H1 (cell line): ENCODE results near the gene MPND. TPM values are rescaled to one million over a fixed set of nuclear protein-coding genes. Genes with fewer than 3 reads are reported as not detected.
"Not testable (repeated sequence)": the region's sequence is repeated elsewhere in the genome, so short reads cannot be mapped to it uniquely, and the experiment has no call there.

Experiments
- CTCF ChIA-PET: fragments of 300-600 bp; sonication (Branson Sonifier 250); formaldehyde crosslinking; loops from one replicate; lab custom pipeline; 2021; ENCODE audit not compliant: partially characterized antibody; lab: Charles Lee
- POLR2A ChIA-PET: fragments of 300-600 bp; sonication (Branson Sonifier 250); formaldehyde crosslinking; loops from one replicate; lab custom pipeline; 2021; ENCODE audit warnings: inconsistent platforms; ENCODE audit not compliant: partially characterized antibody; lab: Charles Lee
- DNase-seq, 2 experiments: peaks; one replicate each; pipeline versions ENCODE4 v3.0.0 to v3.0.0-alpha.2; 2010 to 2022; ENCODE audit warnings: low spot score in 2 of 2, low read depth in 1 of 2, mixed read lengths in 1 of 2
- FAIRE-seq: peaks from 2 replicates; lab custom pipeline; 2011; peaks lifted over from hg19 to GRCh38; lab: Jason Lieb, UNC
- H2AFZ ChIP-seq: 2 replicates; pipeline ENCODE4 v1.8.1; 2012; ENCODE audit warnings: low read length, inconsistent platforms
- H2AK5ac ChIP-seq: 2 replicates; pipeline ENCODE4 v1.6.1; 2013; ENCODE audit warnings: low read depth, low read length
- H2BK120ac ChIP-seq: replicated peaks from 2 replicates; pipeline ENCODE3; 2013; ENCODE audit warnings: low read depth, low read length, inconsistent platforms
- H2BK12ac ChIP-seq: 2 replicates; pipeline ENCODE4 v1.6.1; 2013; ENCODE audit warnings: low read depth, low read length
- H2BK15ac ChIP-seq: 2 replicates; pipeline ENCODE4 v1.6.1; 2013; ENCODE audit warnings: low read length
- H2BK20ac ChIP-seq: 2 replicates; pipeline ENCODE4 v1.6.1; 2013; ENCODE audit warnings: low read length
- H2BK5ac ChIP-seq: 2 replicates; pipeline ENCODE4 v1.6.1; 2013; ENCODE audit warnings: low read depth, low read length
- H3K14ac ChIP-seq: 2 replicates; pipeline ENCODE4 v1.6.1; 2013; ENCODE audit warnings: inconsistent platforms; ENCODE audit not compliant: insufficient read length
- H3K18ac ChIP-seq: 2 replicates; pipeline ENCODE4 v1.6.1; 2013; ENCODE audit warnings: low read length; ENCODE audit errors: extremely low read depth
- H3K23ac ChIP-seq: 2 replicates; pipeline ENCODE4 v1.6.1; 2013; ENCODE audit warnings: inconsistent platforms; ENCODE audit not compliant: insufficient read length
- H3K23me2 ChIP-seq: 2 replicates; pipeline ENCODE4 v1.6.1; 2013; ENCODE audit warnings: low read depth, low read length
- H3K27ac ChIP-seq: 2 replicates; pipeline ENCODE4 v1.6.1; 2011; ENCODE audit warnings: low read depth, low read length, inconsistent platforms
- H3K27me3 ChIP-seq, 4 experiments: replicated peaks in 1 of 4; 1 replicate in 1 of 4; 2 replicates in 3 of 4; pipeline versions ENCODE4 v1.6.1 to v1.8.1; 2011 to 2013; ENCODE audit warnings: low read length in 3 of 4, mild to moderate bottlenecking in 3 of 4, inconsistent platforms in 2 of 4, mixed read lengths in 2 of 4, moderate library complexity in 1 of 4; ENCODE audit not compliant: control insufficient read depth in 3 of 4, insufficient read depth in 3 of 4; ENCODE audit errors: extremely low read depth in 1 of 4
- H3K36me3 ChIP-seq, 4 experiments: 2 replicates each; pipeline versions ENCODE4 v1.6.1 to v1.8.1; 2011 to 2013; ENCODE audit warnings: mild to moderate bottlenecking in 4 of 4, low read length in 3 of 4, moderate library complexity in 2 of 4, control low read depth in 1 of 4, inconsistent platforms in 1 of 4; ENCODE audit not compliant: insufficient read depth in 4 of 4, control insufficient read depth in 2 of 4
- H3K4ac ChIP-seq: replicated peaks from 2 replicates; pipeline ENCODE3; 2013; ENCODE audit warnings: low read length, low read depth, mixed read lengths, inconsistent platforms; ENCODE audit not compliant: insufficient read length
- H3K4me1 ChIP-seq, 4 experiments: replicated peaks in 1 of 4; 1 replicate in 1 of 4; 2 replicates in 3 of 4; pipeline versions ENCODE4 v1.6.1 to v1.8.1; 2011 to 2013; ENCODE audit warnings: low read length in 3 of 4, inconsistent platforms in 2 of 4, mixed read lengths in 1 of 4; ENCODE audit not compliant: insufficient read depth in 4 of 4, control insufficient read depth in 3 of 4
- H3K4me2 ChIP-seq, 2 experiments: 2 replicates each; pipeline versions ENCODE4 v1.6.1 to v1.8.1; 2011 to 2013; ENCODE audit warnings: low read depth in 2 of 2, low read length in 2 of 2, control low read depth in 1 of 2, inconsistent platforms in 1 of 2, mild to moderate bottlenecking in 1 of 2; ENCODE audit not compliant: insufficient read depth in 1 of 2
- H3K4me3 ChIP-seq, 4 experiments: fragments of 200-600, 300-600 bp in 1 of 4; sonication (generic), shearing (Covaris generic), sonication (Bioruptor Twin) in 1 of 4; 2 replicates each; pipeline versions ENCODE4 v1.5.1 to v1.8.1; 2011 to 2016; ENCODE audit warnings: low read length in 4 of 4, low read depth in 3 of 4, control low read depth in 2 of 4, inconsistent platforms in 2 of 4, mild to moderate bottlenecking in 2 of 4, mixed read lengths in 1 of 4, moderate library complexity in 1 of 4; ENCODE audit not compliant: insufficient read depth in 2 of 4; ENCODE audit errors: extremely low read depth in 1 of 4
- H3K56ac ChIP-seq: replicated peaks from 2 replicates; pipeline ENCODE3; 2013; ENCODE audit warnings: low read depth, mild to moderate bottlenecking, mixed read lengths, low read length, inconsistent platforms; ENCODE audit not compliant: insufficient read length
- H3K79me1 ChIP-seq: 2 replicates; pipeline ENCODE4 v1.6.1; 2013; ENCODE audit warnings: low read depth, low read length, control low read depth
- H3K79me2 ChIP-seq, 2 experiments: 2 replicates each; pipeline versions ENCODE4 v1.6.1 to v1.8.1; 2012 to 2013; ENCODE audit warnings: low read length in 2 of 2, mild to moderate bottlenecking in 2 of 2, inconsistent platforms in 1 of 2; ENCODE audit not compliant: insufficient read depth in 2 of 2, control insufficient read depth in 1 of 2
- H3K9ac ChIP-seq, 4 experiments: replicated peaks in 1 of 4; 1 replicate in 1 of 4; 2 replicates in 3 of 4; pipeline versions ENCODE4 v1.6.1 to v1.8.1; 2011 to 2013; ENCODE audit warnings: low read depth in 3 of 4, low read length in 3 of 4, control low read depth in 2 of 4, mild to moderate bottlenecking in 2 of 4, moderate library complexity in 2 of 4, inconsistent platforms in 1 of 4; ENCODE audit errors: extremely low read depth in 1 of 4
- H3K9me3 ChIP-seq, 2 experiments: 2 replicates each; pipeline versions ENCODE4 v1.6.1 to v1.8.1; 2012 to 2013; ENCODE audit warnings: mild to moderate bottlenecking in 2 of 2, moderate library complexity in 2 of 2, control low read depth in 1 of 2, inconsistent platforms in 1 of 2, low read depth in 1 of 2, low read length in 1 of 2, mixed read lengths in 1 of 2; ENCODE audit not compliant: insufficient read depth in 2 of 2
- H4K20me1 ChIP-seq, 2 experiments: replicated peaks in 1 of 2; 2 replicates each; pipeline versions ENCODE3 to v1.8.1; 2011 to 2013; ENCODE audit warnings: inconsistent platforms in 2 of 2, low read length in 2 of 2, mild to moderate bottlenecking in 1 of 2; ENCODE audit not compliant: insufficient read depth in 2 of 2, control insufficient read depth in 1 of 2
- H4K5ac ChIP-seq: 2 replicates; pipeline ENCODE4 v1.6.1; 2013; ENCODE audit warnings: low read length, low read depth, mixed read lengths, inconsistent platforms; ENCODE audit not compliant: insufficient read length
- H4K8ac ChIP-seq: 2 replicates; pipeline ENCODE4 v1.8.0; 2013; ENCODE audit warnings: mild to moderate bottlenecking, moderate library complexity, low read length, inconsistent platforms; ENCODE audit not compliant: insufficient read depth; ENCODE audit errors: extremely low read depth
- H4K91ac ChIP-seq: replicated peaks from 2 replicates; pipeline ENCODE3; 2013; ENCODE audit warnings: low read length, mixed read lengths, inconsistent platforms; ENCODE audit not compliant: insufficient read length
- BCL11A ChIP-seq, 2 experiments: IDR thresholded peaks; one replicate each; pipeline ENCODE4 v1.6.1; 2011; ENCODE audit warnings: low read depth in 2 of 2, low read length in 2 of 2, mild to moderate bottlenecking in 2 of 2
- KDM1A ChIP-seq: fragments of 200-600, 300-600 bp; sonication (generic); IDR thresholded peaks from 2 replicates; pipeline ENCODE4 v1.7.1; 2016; ENCODE audit warnings: mild to moderate bottlenecking, low read length, borderline replicate concordance
- WGBS, 2 experiments: shearing (Covaris generic) in 1 of 2; methylation state at CpG; one replicate each; pipeline versions ENCODE4 v1.1.6 to v1.1.7; 2013 to 2015; ENCODE audit warnings: low lambda C conversion rate in 2 of 2, mixed read lengths in 2 of 2, inconsistent platforms in 1 of 2, low coverage in 1 of 2, missing lambda C conversion rate in 1 of 2; ENCODE audit not compliant: insufficient replicate concordance in 2 of 2, insufficient coverage in 1 of 2, insufficient read length in 1 of 2; ENCODE audit errors: extremely low coverage in 1 of 2, missing lambda C conversion rate in 1 of 2; 5-methylcytosine and 5-hydroxymethylcytosine counted together
- polyA plus RNA-seq, 7 experiments: library from polyadenylated mRNA; depleted of rRNA in 3 of 7; stranded (reverse) in 5 of 7; unstranded in 2 of 7; fragments of >200 nt in 5 of 7; fragments of 200-250 nt in 2 of 7; gene quantifications; 1 replicate in 5 of 7; 2 replicates in 1 of 7; 4 replicates in 1 of 7; pipeline versions ENCODE4 v1.2.1 to v1.2.3, GENCODE V29; 2011 to 2013; ENCODE audit warnings: missing spikeins in 2 of 7, mixed read lengths in 2 of 7
- total RNA-seq: library from RNA; stranded (reverse); fragmentation: NEBNext Ultra II Directional; extraction: Animal tissue kit (Norgen Biotek cat#: 25700); gene quantifications from 2 replicates; pipeline ENCODE4 v1.2.1, GENCODE V29; 2021
- TF ChIP-seq, protein P1 (sequence below): IDR thresholded peaks from 2 replicates; pipeline ENCODE4 v1.6.1; 2012; ENCODE audit warnings: inconsistent platforms

MPND gene
- total and polyA plus RNA-seq, 2 of the 8 experiments (the other 6 are each of a cell fraction or from before 2014, with no cell fraction given): 22.9 to 27.7 TPM

DNA sequence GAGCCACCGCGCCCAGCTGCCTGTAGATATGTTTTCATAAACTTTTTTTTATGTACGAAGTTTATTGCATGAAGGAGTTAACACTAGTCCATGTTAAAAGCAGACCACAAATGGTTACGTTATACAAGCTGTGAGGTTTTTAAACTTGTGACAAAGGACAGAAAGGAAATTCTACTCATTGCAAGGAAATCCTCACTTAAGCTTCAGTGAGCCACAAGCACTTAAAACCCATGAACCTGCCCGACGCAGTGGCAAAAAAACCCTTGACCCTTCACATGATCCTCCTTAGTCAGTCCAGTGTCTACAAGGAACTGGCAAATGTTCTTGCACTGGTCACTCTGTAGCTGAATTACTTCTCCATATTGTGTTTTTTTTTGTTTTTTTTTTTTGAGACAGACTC lies 4.2 kb downstream of the MPND start (continued):
- TF ChIP-seq, protein P1, sequence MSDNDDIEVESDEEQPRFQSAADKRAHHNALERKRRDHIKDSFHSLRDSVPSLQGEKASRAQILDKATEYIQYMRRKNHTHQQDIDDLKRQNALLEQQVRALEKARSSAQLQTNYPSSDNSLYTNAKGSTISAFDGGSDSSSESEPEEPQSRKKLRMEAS: no peak
- TF ChIP-seq BCL11A (IDR thresholded peaks at IDR 0.05; ENCODE audit: low read depth in 2 of 2, low read length in 2 of 2) (no peak), KDM1A (no peak)

- not testable (repeated sequence) for H4K8ac ChIP-seq, H3K4me2 ChIP-seq, H3K4me3 ChIP-seq, H3K14ac ChIP-seq, H3K79me2 ChIP-seq, H4K5ac ChIP-seq, FAIRE-seq, H2BK15ac ChIP-seq, H2BK12ac ChIP-seq, H3K4ac ChIP-seq, H3K27ac ChIP-seq, H2BK5ac ChIP-seq, H3K56ac ChIP-seq, H3K23ac ChIP-seq, H3K79me1 ChIP-seq, H2BK120ac ChIP-seq, H2AK5ac ChIP-seq, H3K9ac ChIP-seq, DNase-seq, H3K27me3 ChIP-seq, H4K91ac ChIP-seq, H3K18ac ChIP-seq, H3K4me1 ChIP-seq, H3K23me2 ChIP-seq, H2BK20ac ChIP-seq, H2AFZ ChIP-seq, H3K9me3 ChIP-seq
- 95% methylated on average over 10 of the region's 16 CpGs; no CpG with 5 or more reads in 1 of the 2 experiments for WGBS, 2 experiments
- ChIA-PET POLR2A (interaction anchor here (1.3 kb wide), 1 partner anchor 82 kb away, joined by 3 read pairs; no protein-coding TSS in a partner anchor), CTCF (interaction anchor here (20.4 kb wide), 1 partner anchor 77 kb away, joined by 311 read pairs; the partner anchor contains the start of gene SHD)
- peaks cover 0 to 11% of the 10 kb centered on the region in 2 experiments for H4K20me1 ChIP-seq
- H3K36me3 ChIP-seq: peaks cover 0 to 21% (median 9%) of the 10 kb centered on the region in 4 experiments; a peak in 6 of 8 replicates
Observed at GRCh38 chr19:4349225-4349624, 5.9 kb downstream of the MPND start.
